Measurements from ENCODE around the gene TMEM74B. TPM values are rescaled to one million over a fixed set of nuclear protein-coding genes. Genes with fewer than 3 reads are reported as not detected.

Gene TMEM74B
- total and polyA plus RNA-seq, 2 of the 8 experiments (the other 6 are each of a cell fraction or from before 2014, with no cell fraction given): 4.0 to 6.4 TPM

DNA sequence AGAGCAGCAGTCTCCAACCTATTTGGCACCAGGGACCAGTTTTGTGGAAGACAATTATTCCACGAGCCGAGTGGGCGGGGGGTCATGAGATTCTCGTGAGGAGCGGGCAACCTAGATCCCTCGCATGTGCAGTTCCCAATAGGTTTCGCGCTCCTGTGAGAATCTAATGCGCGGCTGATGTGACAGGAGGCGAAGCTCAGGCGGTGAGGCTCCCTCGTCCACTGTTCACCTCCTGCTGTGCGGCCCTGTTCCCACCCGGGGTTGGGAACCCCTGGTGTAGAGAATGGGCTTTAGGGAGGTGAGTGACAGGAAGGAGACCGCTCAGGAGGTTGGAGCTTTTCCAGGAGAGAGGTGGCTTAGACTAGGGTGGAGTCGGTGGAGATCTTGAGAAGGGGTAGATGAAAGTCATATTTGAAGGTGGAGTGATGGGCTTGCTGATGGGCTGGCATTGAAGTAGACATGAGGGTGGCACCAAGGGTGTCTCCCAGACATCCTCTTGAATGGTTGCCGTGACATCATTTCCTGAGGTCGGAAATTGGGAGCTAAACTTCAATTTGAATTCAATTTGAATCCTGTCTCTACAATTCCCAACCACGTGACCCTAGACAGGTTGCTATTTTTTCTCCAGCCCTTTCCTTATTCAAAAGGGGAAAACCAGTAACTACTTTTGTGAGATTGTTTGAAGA is 39.6 kb upstream of the TMEM74B start:
- no peak overlapping the region for H3K14ac ChIP-seq (ENCODE audit: insufficient read length)
- POLR2A ChIA-PET (ENCODE audit: partially characterized antibody): interaction anchor here (1.6 kb wide), 2 partner anchors 12 to 17 kb away, joined by 5 to 7 read pairs; no protein-coding TSS in a partner anchor
- no peak overlapping the region for H4K8ac ChIP-seq (ENCODE audit: extremely low read depth, insufficient read depth, low read length)
- H2BK15ac ChIP-seq (ENCODE audit: low read length): no peak overlapping the region
- H3K4ac ChIP-seq (replicated peaks; ENCODE audit: insufficient read length, low read depth, low read length): no peak overlapping the region
- CTCF ChIA-PET (ENCODE audit: partially characterized antibody): no interaction called here
- no peaks in the 10 kb centered on the region for H3K9me3 ChIP-seq (ENCODE audit: insufficient read depth in 2 of 2, low read depth in 1 of 2, low read length in 1 of 2)
- no peaks in the 10 kb centered on the region for H3K79me1 ChIP-seq (ENCODE audit: low read depth, low read length)
- H3K9ac ChIP-seq (replicated peaks in 1 of 4; ENCODE audit: extremely low read depth in 1 of 4, low read depth in 3 of 4, low read length in 3 of 4): no peak overlapping the region
- H2BK20ac ChIP-seq (ENCODE audit: low read length): no peak overlapping the region
- H3K27me3 ChIP-seq (replicated peaks in 1 of 4; ENCODE audit: control insufficient read depth in 3 of 4, extremely low read depth in 1 of 4, insufficient read depth in 3 of 4, low read length in 3 of 4): peaks cover 0 to 10% (median 7%) of the 10 kb centered on the region in 4 experiments; a peak in 6 of 7 replicates
- H2BK12ac ChIP-seq (ENCODE audit: low read depth, low read length): no peak overlapping the region
- H2BK5ac ChIP-seq (ENCODE audit: low read depth, low read length): no peak overlapping the region
- FAIRE-seq: no peak
- no peak for DNase-seq (ENCODE audit: low read depth in 1 of 2, low spot score in 2 of 2)
- H3K4me1 ChIP-seq (replicated peaks in 1 of 4; ENCODE audit: control insufficient read depth in 3 of 4, insufficient read depth in 4 of 4, low read length in 3 of 4): peaks cover 0 to 2% (median 0%) of the 10 kb centered on the region in 4 experiments; a peak in 1 of 7 replicates
- H3K4me3 ChIP-seq (ENCODE audit: extremely low read depth in 1 of 4, insufficient read depth in 2 of 4, low read depth in 3 of 4, low read length in 4 of 4): no peak overlapping the region
- no peak overlapping the region for H3K27ac ChIP-seq (ENCODE audit: low read depth, low read length)
- no peaks in the 10 kb centered on the region for H3K36me3 ChIP-seq (ENCODE audit: control insufficient read depth in 2 of 4, insufficient read depth in 4 of 4, low read length in 3 of 4)
- H3K4me2 ChIP-seq (ENCODE audit: insufficient read depth in 1 of 2, low read depth in 2 of 2, low read length in 2 of 2): no peak overlapping the region; a peak in 1 of 4 replicates
- no peak overlapping the region for H3K56ac ChIP-seq (replicated peaks; ENCODE audit: insufficient read length, low read depth, low read length)
- H2BK120ac ChIP-seq (replicated peaks; ENCODE audit: low read depth, low read length): no peak overlapping the region
- H3K23me2 ChIP-seq (ENCODE audit: low read depth, low read length): peaks cover 8% of the 10 kb centered on the region; the same call in 1 of the 2 replicates
- WGBS, 2 experiments (ENCODE audit: extremely low coverage in 1 of 2, insufficient coverage in 1 of 2, insufficient read length in 1 of 2, insufficient replicate concordance in 2 of 2, low coverage in 1 of 2, low lambda C conversion rate in 2 of 2, missing lambda C conversion rate in 1 of 2): 88% methylated on average over 18 of the region's 20 CpGs; no CpG with 5 or more reads in 1 of the 2 experiments
- no peaks in the 10 kb centered on the region for H3K79me2 ChIP-seq (ENCODE audit: control insufficient read depth in 1 of 2, insufficient read depth in 2 of 2, low read length in 2 of 2)
- no peak overlapping the region for H4K5ac ChIP-seq (ENCODE audit: insufficient read length, low read depth, low read length)
- no peak overlapping the region for H4K91ac ChIP-seq (replicated peaks; ENCODE audit: insufficient read length, low read length)
- H3K23ac ChIP-seq (ENCODE audit: insufficient read length): no peak overlapping the region
- H3K18ac ChIP-seq (ENCODE audit: extremely low read depth, low read length): no peak overlapping the region
- no peak overlapping the region for H2AK5ac ChIP-seq (ENCODE audit: low read depth, low read length)
- H2AFZ ChIP-seq (ENCODE audit: low read length): no peak overlapping the region
- H4K20me1 ChIP-seq (replicated peaks in 1 of 2; ENCODE audit: control insufficient read depth in 1 of 2, insufficient read depth in 2 of 2, low read length in 2 of 2): no peaks in the 10 kb centered on the region
- TF ChIP-seq CHD1 (IDR thresholded peaks at IDR 0.05; ENCODE audit: low read depth, low read length): no peak
- TF ChIP-seq HDAC2 (IDR thresholded peaks at IDR 0.05; ENCODE audit: borderline replicate concordance in 1 of 2, low read depth in 2 of 2, low read length in 2 of 2): no peak
- no peak for TF ChIP-seq CTCF (IDR thresholded peaks at IDR 0.05; ENCODE audit: control extremely low read depth in 1 of 3, insufficient read depth in 1 of 3, low read depth in 1 of 3, low read length in 3 of 3)
- no peak for TF ChIP-seq NRF1 (IDR thresholded peaks at IDR 0.05; ENCODE audit: low read depth, low read length)
- TF ChIP-seq HDAC6 (IDR thresholded peaks at IDR 0.05; ENCODE audit: low read depth, low read length): no peak
- no peak for TF ChIP-seq PHF8 (conservative IDR thresholded peaks at IDR 0.05; ENCODE audit: low read depth, low read length)
- TF ChIP-seq CEBPB (IDR thresholded peaks at IDR 0.05; ENCODE audit: low read depth, low read length): no peak
- TF ChIP-seq JUND (IDR thresholded peaks at IDR 0.05; ENCODE audit: low read length): no peak
- no peak for TF ChIP-seq RXRA (IDR thresholded peaks at IDR 0.05; ENCODE audit: insufficient read depth, low read depth, low read length)
- no peak for TF ChIP-seq NANOG (IDR thresholded peaks at IDR 0.05; ENCODE audit: insufficient read depth, low read depth, low read length, poor library complexity, severe bottlenecking)
